ENCODE measurements around the gene SQOR.

SQOR gene

DNA sequence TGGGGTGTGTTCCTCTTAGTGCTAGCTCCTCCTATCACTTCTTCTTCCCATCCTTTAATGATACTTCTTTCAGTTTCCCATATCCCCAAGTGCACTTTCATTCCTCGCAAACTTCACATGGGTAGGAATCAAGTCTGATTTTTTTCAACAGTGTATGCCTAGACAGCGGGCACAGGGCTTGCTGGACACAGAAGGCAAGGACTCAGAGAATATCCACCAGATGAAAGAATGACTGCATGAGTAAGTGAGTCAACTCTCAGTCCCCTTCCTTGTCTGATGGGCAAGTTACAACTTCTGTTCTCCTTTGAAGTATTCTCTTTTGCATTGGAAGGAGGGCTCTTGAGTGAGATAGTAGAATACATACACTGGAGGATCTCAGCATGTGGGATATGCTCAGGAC, 3.1 kb upstream of the SQOR start:
- H3K4me3 ChIP-seq (replicated peaks; ENCODE audit: low read depth, low read length): no peak overlapping the region
- TF ChIP-seq, protein P1, sequence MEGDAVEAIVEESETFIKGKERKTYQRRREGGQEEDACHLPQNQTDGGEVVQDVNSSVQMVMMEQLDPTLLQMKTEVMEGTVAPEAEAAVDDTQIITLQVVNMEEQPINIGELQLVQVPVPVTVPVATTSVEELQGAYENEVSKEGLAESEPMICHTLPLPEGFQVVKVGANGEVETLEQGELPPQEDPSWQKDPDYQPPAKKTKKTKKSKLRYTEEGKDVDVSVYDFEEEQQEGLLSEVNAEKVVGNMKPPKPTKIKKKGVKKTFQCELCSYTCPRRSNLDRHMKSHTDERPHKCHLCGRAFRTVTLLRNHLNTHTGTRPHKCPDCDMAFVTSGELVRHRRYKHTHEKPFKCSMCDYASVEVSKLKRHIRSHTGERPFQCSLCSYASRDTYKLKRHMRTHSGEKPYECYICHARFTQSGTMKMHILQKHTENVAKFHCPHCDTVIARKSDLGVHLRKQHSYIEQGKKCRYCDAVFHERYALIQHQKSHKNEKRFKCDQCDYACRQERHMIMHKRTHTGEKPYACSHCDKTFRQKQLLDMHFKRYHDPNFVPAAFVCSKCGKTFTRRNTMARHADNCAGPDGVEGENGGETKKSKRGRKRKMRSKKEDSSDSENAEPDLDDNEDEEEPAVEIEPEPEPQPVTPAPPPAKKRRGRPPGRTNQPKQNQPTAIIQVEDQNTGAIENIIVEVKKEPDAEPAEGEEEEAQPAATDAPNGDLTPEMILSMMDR (IDR thresholded peaks at IDR 0.05; ENCODE audit: insufficient read depth, low read length, poor library complexity, severe bottlenecking): no peak
- no peaks in the 10 kb centered on the region for H3K27me3 ChIP-seq (replicated peaks; ENCODE audit: control insufficient read depth, insufficient read depth, low read length)
- H3K36me3 ChIP-seq (ENCODE audit: control insufficient read depth, insufficient read depth, low read length): no peaks in the 10 kb centered on the region
- DNase-seq (ENCODE audit: extremely low read depth, insufficient read length): no peak

DNA sequence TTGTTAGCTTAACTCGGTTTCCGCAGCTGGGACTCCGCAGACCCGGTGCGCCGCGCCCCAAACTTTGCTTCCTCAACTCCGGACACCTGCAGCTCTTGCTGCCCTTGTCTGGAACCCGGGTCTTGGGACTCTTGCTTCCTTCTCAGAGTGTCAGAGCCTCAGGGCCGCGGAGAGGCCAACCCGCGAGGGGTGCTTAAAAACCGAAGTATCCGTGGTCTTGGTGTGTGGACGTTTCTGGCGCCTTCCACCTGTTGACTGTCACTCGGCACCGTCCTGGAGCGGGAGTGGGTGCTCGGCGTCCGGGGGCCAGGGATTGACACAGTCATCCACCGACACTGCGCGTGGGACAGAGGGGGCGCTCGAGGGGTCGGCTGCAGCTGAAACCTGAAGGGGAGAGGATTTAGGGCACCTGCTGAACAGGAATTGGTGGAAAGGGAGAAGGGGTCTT, 386 bp downstream of the SQOR start:
- DNase-seq (ENCODE audit: extremely low read depth, insufficient read length): no peak
- TF ChIP-seq, protein P1 (IDR thresholded peaks at IDR 0.05; ENCODE audit: insufficient read depth, low read length, poor library complexity, severe bottlenecking): peak; percentile 82
- Histone ChIP-seq H3K27me3 (replicated peaks; ENCODE audit: control insufficient read depth, insufficient read depth, low read length) (no peaks in the 10 kb centered on the region), H3K4me3 (replicated peaks; ENCODE audit: low read depth, low read length) (peak overlapping the region; percentile 72), H3K36me3 (ENCODE audit: control insufficient read depth, insufficient read depth, low read length) (no peaks in the 10 kb centered on the region)

DNA sequence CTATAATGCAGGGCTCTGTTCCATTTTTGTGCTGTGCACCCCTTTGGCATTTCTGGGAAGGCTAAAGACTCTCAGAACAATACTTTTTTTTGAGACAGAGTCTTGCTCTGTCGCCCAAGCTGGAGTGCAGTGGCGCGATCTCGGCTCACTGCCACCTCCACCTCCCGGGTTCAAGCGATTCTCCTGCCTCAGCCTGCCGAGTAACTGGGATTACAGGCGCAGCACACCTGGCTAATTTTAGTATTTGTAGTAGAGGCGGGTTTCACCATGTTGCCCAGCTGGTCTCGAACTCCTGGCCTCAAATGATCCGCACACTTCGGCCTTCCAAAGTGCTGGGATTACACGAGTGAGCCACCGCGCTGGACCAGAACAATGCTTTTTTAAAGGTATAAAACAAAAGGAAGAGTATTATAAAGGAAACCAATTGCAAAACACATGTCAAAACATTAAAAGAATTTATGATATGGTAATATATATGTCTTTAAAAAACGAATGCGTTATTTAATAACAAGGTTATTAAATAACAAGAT, 999 bp downstream of the SQOR start:
- TF ChIP-seq, protein P1 (IDR thresholded peaks at IDR 0.05; ENCODE audit: insufficient read depth, low read length, poor library complexity, severe bottlenecking): no peak
- H3K27me3 ChIP-seq (replicated peaks; ENCODE audit: control insufficient read depth, insufficient read depth, low read length): no peaks in the 10 kb centered on the region
- no peak for DNase-seq (ENCODE audit: extremely low read depth, insufficient read length)
- no peaks in the 10 kb centered on the region for H3K36me3 ChIP-seq (ENCODE audit: control insufficient read depth, insufficient read depth, low read length)
- peak overlapping the region; percentile 72 for H3K4me3 ChIP-seq (replicated peaks; ENCODE audit: low read depth, low read length)

- H3K36me3 ChIP-seq (ENCODE audit: control insufficient read depth, insufficient read depth, low read length): no peaks in the 10 kb centered on the region
- TF ChIP-seq, protein P1 (IDR thresholded peaks at IDR 0.05; ENCODE audit: insufficient read depth, low read length, poor library complexity, severe bottlenecking): no peak
- H3K4me3 ChIP-seq (replicated peaks; ENCODE audit: low read depth, low read length): no peak overlapping the region; the same call in 1 of the 2 replicates
- H3K27me3 ChIP-seq (replicated peaks; ENCODE audit: control insufficient read depth, insufficient read depth, low read length): no peaks in the 10 kb centered on the region
- no peak for DNase-seq (ENCODE audit: extremely low read depth, insufficient read length)
These were observed 2.3 kb downstream of the SQOR start for GRCh38 chr15:45637141-45637540.

- H3K4me3 ChIP-seq (replicated peaks; ENCODE audit: low read depth, low read length): peak overlapping the region; percentile 44; the same call in 1 of the 2 replicates
- no peaks in the 10 kb centered on the region for H3K36me3 ChIP-seq (ENCODE audit: control insufficient read depth, insufficient read depth, low read length)
- TF ChIP-seq, protein P1 (IDR thresholded peaks at IDR 0.05; ENCODE audit: insufficient read depth, low read length, poor library complexity, severe bottlenecking): no peak
- peak; percentile 66 for DNase-seq (ENCODE audit: extremely low read depth, insufficient read length)
- no peaks in the 10 kb centered on the region for H3K27me3 ChIP-seq (replicated peaks; ENCODE audit: control insufficient read depth, insufficient read depth, low read length)
These were observed 2.8 kb downstream of the SQOR start for GRCh38 chr15:45637552-45638033.

DNA sequence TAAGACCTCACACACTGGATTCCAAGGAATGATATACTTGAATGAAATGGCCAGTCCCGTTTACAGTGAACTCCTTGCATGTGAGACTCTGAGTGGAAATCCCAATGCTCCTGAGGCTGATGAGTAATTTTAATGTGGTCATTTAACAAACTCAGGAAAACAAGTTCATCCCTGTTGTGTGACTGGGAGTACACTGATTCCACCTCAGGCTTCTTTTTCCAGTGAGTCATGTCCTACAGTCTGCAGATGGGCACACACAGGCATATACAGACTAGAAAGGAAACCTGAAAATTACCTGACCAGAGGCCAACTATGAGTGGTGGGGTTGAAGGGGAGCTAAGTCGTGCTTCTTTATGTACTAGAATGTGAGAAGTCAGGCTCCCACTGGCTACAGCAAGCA, 5.8 kb downstream of the SQOR start:
- no peaks in the 10 kb centered on the region for H3K36me3 ChIP-seq (ENCODE audit: control insufficient read depth, insufficient read depth, low read length)
- TF ChIP-seq, protein P1 (IDR thresholded peaks at IDR 0.05; ENCODE audit: insufficient read depth, low read length, poor library complexity, severe bottlenecking): no peak
- no peaks in the 10 kb centered on the region for H3K27me3 ChIP-seq (replicated peaks; ENCODE audit: control insufficient read depth, insufficient read depth, low read length)
- DNase-seq (ENCODE audit: extremely low read depth, insufficient read length): no peak
- H3K4me3 ChIP-seq (replicated peaks; ENCODE audit: low read depth, low read length): no peak overlapping the region
